Ectodermal cell (in vitro differentiated cells): Measurements from ENCODE around the gene SGCD.

ENCODE experiments used
- H3K27ac ChIP-seq: 2 replicates; pipeline ENCODE4 v1.7.0; 2013; ENCODE audit warnings: mild to moderate bottlenecking, low read depth, low read length; ENCODE audit not compliant: insufficient read depth, poor library complexity, severe bottlenecking
- H3K27me3 ChIP-seq: 2 replicates; pipeline ENCODE4 v1.7.0; 2013; ENCODE audit warnings: mild to moderate bottlenecking, low read length; ENCODE audit not compliant: insufficient read depth, control insufficient read depth, poor library complexity, severe bottlenecking
- H3K36me3 ChIP-seq: one replicate; pipeline ENCODE4 v1.7.0; 2013; ENCODE audit warnings: low read length; ENCODE audit not compliant: control insufficient read depth, insufficient read depth
- H3K4me1 ChIP-seq: one replicate; pipeline ENCODE4 v1.7.0; 2013; ENCODE audit warnings: low read length; ENCODE audit not compliant: control insufficient read depth, insufficient read depth
- H3K4me3 ChIP-seq: 2 replicates; pipeline ENCODE4 v1.7.0; 2013; ENCODE audit warnings: low read depth, low read length, control low read depth; ENCODE audit not compliant: insufficient read depth
- H3K9me3 ChIP-seq: 2 replicates; pipeline ENCODE4 v1.7.0; 2013; ENCODE audit warnings: mild to moderate bottlenecking, low read length, moderate library complexity; ENCODE audit not compliant: control insufficient read depth
- WGBS, 2 experiments: methylation state at CpG; one replicate each; pipeline ENCODE4 v1.1.7; 2013; ENCODE audit warnings: missing lambda C conversion rate in 2 of 2; 5-methylcytosine and 5-hydroxymethylcytosine counted together

The SGCD gene

GRCh38 chr5:156471893-156472292 lies 144.9 kb downstream of the SGCD start:
- H3K9me3 ChIP-seq: no peaks in the 10 kb centered on the region
- no peak overlapping the region for H3K27ac ChIP-seq
- no peaks in the 10 kb centered on the region for H3K27me3 ChIP-seq
- H3K36me3 ChIP-seq: no peaks in the 10 kb centered on the region
- peaks cover 4% of the 10 kb centered on the region for H3K4me1 ChIP-seq
- no peak overlapping the region for H3K4me3 ChIP-seq
- WGBS, 2 experiments: 92 to 93% methylated on average over 3 of the region's 3 CpGs

GRCh38 chr5:156473269-156473908 lies 146.4 kb downstream of the SGCD start:
- H3K27me3 ChIP-seq: no peaks in the 10 kb centered on the region
- peaks cover 4% of the 10 kb centered on the region for H3K4me1 ChIP-seq
- no peaks in the 10 kb centered on the region for H3K36me3 ChIP-seq
- no peak overlapping the region for H3K27ac ChIP-seq
- H3K4me3 ChIP-seq: no peak overlapping the region
- no peaks in the 10 kb centered on the region for H3K9me3 ChIP-seq
- WGBS, 2 experiments: 89 to 93% methylated on average over 6 to 7 of the region's 7 CpGs

GRCh38 chr5:156474251-156474650 lies 147.3 kb downstream of the SGCD start:
- WGBS, 2 experiments: 72 to 85% methylated on average over 5 of the region's 5 CpGs

GRCh38 chr5:156475182-156476157 lies 148.5 kb downstream of the SGCD start:
- WGBS, 2 experiments: 70% methylated on average over 4 of the region's 4 CpGs
- peaks cover 4% of the 10 kb centered on the region for H3K4me1 ChIP-seq

More at GRCh38 chr5:156474251-156474650, 147.3 kb downstream of the SGCD start:
- Histone ChIP-seq H3K4me1 (peaks cover 4% of the 10 kb centered on the region), H3K9me3 (no peaks in the 10 kb centered on the region), H3K36me3 (no peaks in the 10 kb centered on the region), H3K4me3 (no peak overlapping the region), H3K27me3 (no peaks in the 10 kb centered on the region), H3K27ac (no peak overlapping the region)

GRCh38 chr5:156476158-156476551 lies 149.2 kb downstream of the SGCD start:
- WGBS, 2 experiments: 91 to 93% methylated on average over 3 of the region's 3 CpGs
- Histone ChIP-seq H3K36me3 (no peaks in the 10 kb centered on the region), H3K9me3 (no peaks in the 10 kb centered on the region), H3K27me3 (no peaks in the 10 kb centered on the region), H3K4me3 (no peak overlapping the region), H3K27ac (no peak overlapping the region), H3K4me1 (peaks cover 4% of the 10 kb centered on the region)

More at GRCh38 chr5:156475182-156476157, 148.5 kb downstream of the SGCD start:
- Histone ChIP-seq H3K4me3 (no peak overlapping the region), H3K9me3 (no peaks in the 10 kb centered on the region), H3K27ac (no peak overlapping the region), H3K36me3 (no peaks in the 10 kb centered on the region), H3K27me3 (no peaks in the 10 kb centered on the region)

GRCh38 chr5:156476678-156477077 lies 149.7 kb downstream of the SGCD start:
- Histone ChIP-seq H3K9me3 (no peaks in the 10 kb centered on the region), H3K36me3 (no peaks in the 10 kb centered on the region), H3K4me3 (no peak overlapping the region), H3K27me3 (no peaks in the 10 kb centered on the region), H3K4me1 (peaks cover 4% of the 10 kb centered on the region), H3K27ac (no peak overlapping the region)
- 100% methylated on average over 2 of the region's 2 CpGs for WGBS, 2 experiments

- 57 to 100% methylated on average over 1 of the region's 1 CpG for WGBS, 2 experiments
- no peaks in the 10 kb centered on the region for H3K27me3 ChIP-seq
- H3K9me3 ChIP-seq: no peaks in the 10 kb centered on the region
- no peak overlapping the region for H3K27ac ChIP-seq
- H3K36me3 ChIP-seq: no peaks in the 10 kb centered on the region
- H3K4me3 ChIP-seq: no peak overlapping the region
- peaks cover 4% of the 10 kb centered on the region for H3K4me1 ChIP-seq
Observed at GRCh38 chr5:156477196-156477595, 150.2 kb downstream of the SGCD start.

- Histone ChIP-seq H3K36me3 (no peaks in the 10 kb centered on the region), H3K4me1 (peaks cover 4% of the 10 kb centered on the region), H3K27ac (no peak overlapping the region), H3K9me3 (no peaks in the 10 kb centered on the region), H3K4me3 (no peak overlapping the region), H3K27me3 (no peaks in the 10 kb centered on the region)
- 93 to 95% methylated on average over 1 of the region's 1 CpG for WGBS, 2 experiments
Observed at GRCh38 chr5:156479849-156480248, 152.9 kb downstream of the SGCD start.

GRCh38 chr5:156481741-156482140 lies 154.8 kb downstream of the SGCD start:
- WGBS, 2 experiments: 92% methylated on average over 4 of the region's 4 CpGs
- Histone ChIP-seq H3K27ac (no peak overlapping the region), H3K4me3 (no peak overlapping the region), H3K9me3 (no peaks in the 10 kb centered on the region), H3K27me3 (no peaks in the 10 kb centered on the region), H3K36me3 (no peaks in the 10 kb centered on the region), H3K4me1 (peaks cover 4% of the 10 kb centered on the region)

GRCh38 chr5:156482818-156483217 lies 155.9 kb downstream of the SGCD start:
- Histone ChIP-seq H3K27me3 (no peaks in the 10 kb centered on the region), H3K27ac (no peak overlapping the region), H3K36me3 (no peaks in the 10 kb centered on the region), H3K9me3 (no peaks in the 10 kb centered on the region), H3K4me3 (no peak overlapping the region), H3K4me1 (peaks cover 4% of the 10 kb centered on the region)
